ENCODE measurements around the gene OPCML.

OPCML gene

GRCh38 chr11:132539590-132540368 lies 992.5 kb downstream of the OPCML start:
- no peak for DNase-seq (ENCODE audit: low read depth)
- H3K4me3 ChIP-seq (ENCODE audit: control insufficient read depth, low read depth, low read length): no peak overlapping the region
- TF ChIP-seq, protein P1, sequence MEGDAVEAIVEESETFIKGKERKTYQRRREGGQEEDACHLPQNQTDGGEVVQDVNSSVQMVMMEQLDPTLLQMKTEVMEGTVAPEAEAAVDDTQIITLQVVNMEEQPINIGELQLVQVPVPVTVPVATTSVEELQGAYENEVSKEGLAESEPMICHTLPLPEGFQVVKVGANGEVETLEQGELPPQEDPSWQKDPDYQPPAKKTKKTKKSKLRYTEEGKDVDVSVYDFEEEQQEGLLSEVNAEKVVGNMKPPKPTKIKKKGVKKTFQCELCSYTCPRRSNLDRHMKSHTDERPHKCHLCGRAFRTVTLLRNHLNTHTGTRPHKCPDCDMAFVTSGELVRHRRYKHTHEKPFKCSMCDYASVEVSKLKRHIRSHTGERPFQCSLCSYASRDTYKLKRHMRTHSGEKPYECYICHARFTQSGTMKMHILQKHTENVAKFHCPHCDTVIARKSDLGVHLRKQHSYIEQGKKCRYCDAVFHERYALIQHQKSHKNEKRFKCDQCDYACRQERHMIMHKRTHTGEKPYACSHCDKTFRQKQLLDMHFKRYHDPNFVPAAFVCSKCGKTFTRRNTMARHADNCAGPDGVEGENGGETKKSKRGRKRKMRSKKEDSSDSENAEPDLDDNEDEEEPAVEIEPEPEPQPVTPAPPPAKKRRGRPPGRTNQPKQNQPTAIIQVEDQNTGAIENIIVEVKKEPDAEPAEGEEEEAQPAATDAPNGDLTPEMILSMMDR (IDR thresholded peaks at IDR 0.05; ENCODE audit: control insufficient read depth, insufficient read depth, low read depth, low read length, missing control alignments): no peak

DNA sequence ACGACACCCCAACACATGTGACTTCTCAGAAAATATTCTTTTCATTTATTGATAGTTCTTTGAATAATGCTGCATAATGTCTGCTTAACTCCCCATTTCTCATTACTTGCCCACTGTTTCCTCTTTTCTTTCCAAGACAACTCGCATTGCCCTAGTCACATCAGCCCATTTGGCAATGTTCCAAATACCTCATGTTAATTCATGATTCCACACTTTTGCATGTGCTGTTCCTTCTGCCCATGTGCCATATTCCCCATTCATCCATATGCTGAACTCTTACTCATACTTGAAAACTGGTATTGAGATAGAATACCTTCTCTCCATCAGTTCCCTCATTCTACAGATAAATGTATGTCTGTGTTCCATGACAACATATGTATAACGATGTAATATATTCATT lies 993.7 kb downstream of the OPCML start:
- TF ChIP-seq, protein P1 (IDR thresholded peaks at IDR 0.05; ENCODE audit: control insufficient read depth, insufficient read depth, low read depth, low read length, missing control alignments): no peak
- no peak overlapping the region for H3K4me3 ChIP-seq (ENCODE audit: control insufficient read depth, low read depth, low read length)
- DNase-seq (ENCODE audit: low read depth): no peak

DNA sequence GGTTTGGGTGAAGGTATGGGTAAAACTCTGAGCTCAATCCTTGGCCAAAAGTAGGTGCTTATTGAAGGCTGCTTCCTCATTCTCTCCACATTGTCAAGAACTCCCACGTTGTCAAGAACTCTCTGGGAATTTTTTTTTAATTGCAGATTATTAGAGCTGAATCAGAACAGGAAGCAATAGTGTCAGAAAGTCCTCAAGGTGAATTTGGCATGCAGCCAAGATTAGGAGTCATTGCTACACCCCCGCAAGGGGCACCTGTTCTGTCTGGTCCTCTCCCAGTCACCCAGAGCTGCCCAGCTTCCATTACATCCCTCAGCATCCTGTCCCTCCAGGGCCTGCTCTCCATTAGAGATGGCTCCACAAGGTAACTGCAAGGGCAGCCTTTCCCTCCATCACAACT lies 996.5 kb downstream of the OPCML start:
- DNase-seq (ENCODE audit: low read depth): no peak
- TF ChIP-seq, protein P1 (IDR thresholded peaks at IDR 0.05; ENCODE audit: control insufficient read depth, insufficient read depth, low read depth, low read length, missing control alignments): no peak
- H3K4me3 ChIP-seq (ENCODE audit: control insufficient read depth, low read depth, low read length): no peak overlapping the region

GRCh38 chr11:132531921-132532320 lies 1000.4 kb downstream of the OPCML start:
- no peak overlapping the region for H3K4me3 ChIP-seq (ENCODE audit: control insufficient read depth, low read depth, low read length)
- TF ChIP-seq, protein P1 (IDR thresholded peaks at IDR 0.05; ENCODE audit: control insufficient read depth, insufficient read depth, low read depth, low read length, missing control alignments): no peak
- no peak for DNase-seq (ENCODE audit: low read depth)

- TF ChIP-seq, protein P1 (IDR thresholded peaks at IDR 0.05; ENCODE audit: control insufficient read depth, insufficient read depth, low read depth, low read length, missing control alignments): no peak
- H3K4me3 ChIP-seq (ENCODE audit: control insufficient read depth, low read depth, low read length): no peak overlapping the region
- no peak for DNase-seq (ENCODE audit: low read depth)
Observed at GRCh38 chr11:132528181-132528580, 1004.1 kb downstream of the OPCML start.

GRCh38 chr11:132523929-132524328 lies 1008.4 kb downstream of the OPCML start:
- no peak overlapping the region for H3K4me3 ChIP-seq (ENCODE audit: control insufficient read depth, low read depth, low read length)
- no peak for DNase-seq (ENCODE audit: low read depth)
- TF ChIP-seq, protein P1 (IDR thresholded peaks at IDR 0.05; ENCODE audit: control insufficient read depth, insufficient read depth, low read depth, low read length, missing control alignments): no peak

Data from AG09309 (cell line).